Right lobe of liver (tissue), 6 donors: Measurements from ENCODE around the gene CCDC28A. TPM values are rescaled to one million over a fixed set of nuclear protein-coding genes. Genes with fewer than 3 reads are reported as not detected.
"Not testable (repeated sequence)": the region's sequence is repeated elsewhere in the genome, so short reads cannot be mapped to it uniquely, and the experiment has no call there.

Source experiments
- ATAC-seq, 4 donors: fragments of 200-7000 bp; cut with Tn5 transposase; one replicate each; pipeline ENCODE4 v1.9.1; 2020; ENCODE audit warnings: mild to moderate bottlenecking in 4 of 4, moderate library complexity in 4 of 4
- DNase-seq, 3 donors: peaks; one replicate each; pipeline ENCODE4 v3.0.0-alpha.2; 2020
- H3K27ac ChIP-seq, 3 donors: fragments of 200-600 bp; one replicate each; pipeline ENCODE4 v1.8.0; 2022
- H3K27me3 ChIP-seq, 2 donors: fragments of 200-600 bp; one replicate each; pipeline ENCODE4 v1.8.0; 2022
- H3K36me3 ChIP-seq, 4 donors: fragments of 200-600 bp; sonication (generic) in 1 of 4; one replicate each; pipeline versions ENCODE4 v1.5.1 to v1.8.0; 2017 to 2022; ENCODE audit warnings: control low read depth in 1 of 4
- H3K4me1 ChIP-seq, 4 donors: fragments of 200-600 bp; sonication (generic) in 1 of 4; one replicate each; pipeline versions ENCODE4 v1.5.1 to v1.8.0; 2017 to 2022; ENCODE audit warnings: control low read depth in 1 of 4
- H3K4me3 ChIP-seq, 3 donors: fragments of 200-600 bp; one replicate each; pipeline ENCODE4 v1.8.0; 2022
- H3K9me3 ChIP-seq, 4 donors: fragments of 200-600 bp; sonication (generic) in 1 of 4; one replicate each; pipeline versions ENCODE4 v1.5.1 to v1.8.0; 2017 to 2022; ENCODE audit warnings: control low read depth in 1 of 4
- CTCF ChIP-seq, 4 donors: fragments of 200-600 bp in 3 of 4; fragments of 450-650 bp in 1 of 4; IDR thresholded peaks; one replicate each; pipeline versions ENCODE4 v1.5.1 to v1.8.0; 2016 to 2022; ENCODE audit warnings: antibody characterized with exemption in 4 of 4, mild to moderate bottlenecking in 2 of 4
- POLR2A ChIP-seq: fragments of 450-650 bp; IDR thresholded peaks from one replicate; pipeline ENCODE4 v1.6.1; 2017; ENCODE audit warnings: antibody characterized with exemption, mild to moderate bottlenecking
- WGBS: methylation state at CpG from one replicate; pipeline ENCODE4 v1.1.6; 2018; ENCODE audit warnings: low coverage, low lambda C conversion rate; ENCODE audit not compliant: insufficient coverage; ENCODE audit errors: missing lambda C conversion rate; 5-methylcytosine and 5-hydroxymethylcytosine counted together
- intact Hi-C, 2 donors: fragments of 100-400 bp; cut with DNase I; formaldehyde crosslinking; loops; one replicate each; pipeline versions ENCODE4 v1.11.2 to v1.14.1; 2022
- total RNA-seq, 6 experiments: library from RNA; depleted of rRNA in 2 of 6; stranded (reverse); fragments of >200 nt in 2 of 6; fragmentation: NEBNext Ultra II Directional in 3 of 6; extraction: Animal tissue kit (Norgen Biotek cat#: 25700) in 3 of 6; gene quantifications; one replicate each; pipeline versions ENCODE4 v1.1.0 to v1.2.4, GENCODE V29; 2016 to 2023
- donor health status: DM: no; HTN: yes; CAD: no.
- donor health status: DM: no; HTN: no; CAD: no.
- donor health status: DM: no; HTN: no; CAD: no.
- donor health status: DM: no; HTN: yes; CAD: no.
- donor health status: DM: no; HTN: yes; CAD: no.

Gene CCDC28A
- total RNA-seq, 6 experiments from 2014 or later = 14.6 to 27.1 (median 17.2) TPM

DNA sequence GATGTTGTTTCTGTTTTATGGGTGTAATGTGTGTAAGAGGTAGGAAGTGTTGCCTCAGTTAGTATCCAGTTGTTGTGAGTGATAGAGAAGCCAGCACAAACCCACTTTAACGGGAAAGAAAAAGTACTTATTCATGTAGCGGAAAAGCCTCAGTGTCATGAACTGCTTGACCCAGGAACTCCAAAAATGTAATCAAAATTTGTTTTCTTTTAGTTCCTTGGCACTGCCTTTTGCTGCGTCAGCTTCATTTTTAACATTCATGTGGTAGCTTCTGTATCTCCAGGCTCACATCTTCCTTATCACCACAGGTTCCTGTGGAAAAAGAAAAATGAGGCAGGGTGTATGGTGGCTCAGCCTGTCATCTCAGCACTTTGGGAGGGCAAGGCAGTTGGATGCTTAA is 46.4 kb upstream of the CCDC28A start:
- Histone ChIP-seq H3K9me3 (no peaks in the 10 kb centered on the region), H3K27me3 (no peaks in the 10 kb centered on the region), H3K36me3 (no peaks in the 10 kb centered on the region), H3K27ac (peak overlapping the region in 1 of 3 donors; percentile 7), H3K4me1 (peaks cover 0 to 14% (median 7%) of the 10 kb centered on the region in 4 donors), H3K4me3 (no peak overlapping the region)
- ATAC-seq = peak; percentile 43 to 64 (median 45)
- DNase-seq = no peak
- no peak for TF ChIP-seq CTCF (IDR thresholded peaks at IDR 0.05)
- no peak for TF ChIP-seq POLR2A
- WGBS = 24% methylated on average over 3 of the region's 3 CpGs
- intact Hi-C loops = no loop called here

DNA sequence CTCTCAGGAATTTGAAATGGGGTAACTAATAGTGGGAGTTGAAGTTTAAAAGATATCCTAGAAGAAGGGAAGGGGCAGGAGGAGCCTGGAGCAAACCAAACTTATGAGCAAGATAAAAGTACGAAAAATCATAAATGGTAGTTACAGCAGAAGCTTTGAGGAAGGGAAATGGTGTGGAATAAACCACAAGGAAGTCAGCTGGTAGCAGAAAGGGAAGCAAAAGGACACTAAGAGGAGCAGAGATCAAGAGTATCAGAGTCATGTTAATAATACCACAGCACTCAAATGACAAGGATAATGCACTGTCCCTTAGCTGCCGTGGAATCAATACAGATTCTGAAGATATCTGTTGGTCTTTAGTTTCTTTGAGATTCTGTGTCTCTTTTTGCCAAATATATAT is 44.9 kb upstream of the CCDC28A start:
- 42% methylated on average over 2 of the region's 2 CpGs for WGBS
- Histone ChIP-seq H3K4me1 (peaks cover 0 to 10% (median 2%) of the 10 kb centered on the region in 4 donors), H3K4me3 (no peak overlapping the region), H3K27ac (no peak overlapping the region), H3K36me3 (no peaks in the 10 kb centered on the region), H3K9me3 (no peaks in the 10 kb centered on the region), H3K27me3 (no peaks in the 10 kb centered on the region)
- ATAC-seq (peak in 3 of 4 donors; percentile 32 to 44 (median 37)), DNase-seq (no peak)
- TF ChIP-seq CTCF (IDR thresholded peaks at IDR 0.05) = no peak
- TF ChIP-seq POLR2A = no peak
- intact Hi-C loops = no loop called here

DNA sequence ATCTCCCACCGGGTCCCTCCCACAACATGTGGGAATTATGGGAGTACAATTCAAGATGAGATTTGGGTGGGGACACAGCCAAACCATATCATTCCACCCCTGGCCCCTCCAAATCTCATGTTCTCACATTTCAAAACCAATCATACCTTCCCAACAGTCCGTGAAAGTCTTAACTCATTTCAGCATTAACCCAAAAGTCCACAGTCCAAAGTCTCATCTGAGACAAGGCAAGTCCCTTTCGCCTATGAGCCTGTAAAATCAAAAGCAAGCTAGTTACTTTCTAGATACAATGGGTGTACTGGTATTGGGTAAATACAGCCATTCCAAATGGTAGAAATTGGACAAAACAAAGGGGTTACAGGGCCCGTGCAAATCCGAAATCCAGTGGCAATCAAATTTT is 43.5 kb upstream of the CCDC28A start:
- DNase-seq, H3K9me3 ChIP-seq, intact Hi-C loops, ATAC-seq, H3K36me3 ChIP-seq, H3K27me3 ChIP-seq, H3K4me3 ChIP-seq, H3K27ac ChIP-seq, H3K4me1 ChIP-seq: not testable (repeated sequence)
- 72% methylated on average over 5 of the region's 5 CpGs for WGBS

GRCh38 chr6:138734585-138734984 is 39.0 kb upstream of the CCDC28A start:
- no peaks in the 10 kb centered on the region for H3K36me3 ChIP-seq
- no peak for ATAC-seq
- no peak for TF ChIP-seq POLR2A
- no peak for TF ChIP-seq CTCF (IDR thresholded peaks at IDR 0.05)
- no peak for DNase-seq
- H3K4me1 ChIP-seq = no peaks in the 10 kb centered on the region
- no peaks in the 10 kb centered on the region for H3K27me3 ChIP-seq
- intact Hi-C loops = no loop called here
- WGBS = 86% methylated on average over 1 of the region's 1 CpG
- H3K4me3 ChIP-seq = no peak overlapping the region
- H3K9me3 ChIP-seq = no peaks in the 10 kb centered on the region
- no peak overlapping the region for H3K27ac ChIP-seq

- DNase-seq (no peak), ATAC-seq (no peak)
- Histone ChIP-seq H3K4me1 (no peaks in the 10 kb centered on the region), H3K27me3 (no peaks in the 10 kb centered on the region), H3K36me3 (no peaks in the 10 kb centered on the region), H3K4me3 (no peak overlapping the region), H3K9me3 (no peaks in the 10 kb centered on the region), H3K27ac (no peak overlapping the region)
- 96% methylated on average over 5 of the region's 5 CpGs for WGBS
- no peak for TF ChIP-seq CTCF (IDR thresholded peaks at IDR 0.05)
- intact Hi-C loops = no loop called here
These were observed 36.9 kb upstream of the CCDC28A start for GRCh38 chr6:138736640-138737039.
